ENCODE measurements around the gene SDHAF3. TPM values are rescaled to one million over a fixed set of nuclear protein-coding genes. Genes with fewer than 3 reads are reported as not detected.

The SDHAF3 gene
- total and polyA plus RNA-seq, 10 of the 15 experiments (the other 5 are each of a cell fraction or from before 2014, with no cell fraction given): 24.3 to 124 (median 63.5) TPM

- H3K79me2 ChIP-seq (ENCODE audit: control insufficient read depth, insufficient read depth, low read length): no peaks in the 10 kb centered on the region
- ChIA-PET POLR2A (interaction anchor here (0.6 kb wide), 1 partner anchor 74 kb away, joined by 3 read pairs; no protein-coding TSS in a partner anchor), RAD21 (ENCODE audit: unreplicated experiment) (interaction anchor here (0.7 to 1.8 kb wide), 11 partner anchors 9 to 909 kb away, joined by 3 to 8 read pairs (median 3); no protein-coding TSS in a partner anchor), CTCF (interaction anchor here (0.6 to 3.7 kb wide), 22 partner anchors 10 to 909 kb away, joined by 3 to 26 read pairs (median 4); partner anchors contain the start of gene SDHAF3), SMC1A (ENCODE audit: uncharacterized antibody, unreplicated experiment) (interaction anchor here (0.7 to 3.1 kb wide), 12 partner anchors 9 to 1185 kb away, joined by 3 to 19 read pairs (median 6); partner anchors contain the start of gene SDHAF3)
- H3K4me1 ChIP-seq (ENCODE audit: control insufficient read depth, insufficient read depth, low read length): no peaks in the 10 kb centered on the region
- WGBS (ENCODE audit: insufficient coverage, insufficient replicate concordance, low lambda C conversion rate, missing lambda C conversion rate): 13% methylated on average over 8 of the region's 8 CpGs
- H3K9ac ChIP-seq (ENCODE audit: control insufficient read depth, insufficient read depth, low read length): no peak overlapping the region
- peak; percentile 81 for FAIRE-seq
- H4K20me1 ChIP-seq (ENCODE audit: control insufficient read depth, insufficient read depth): no peaks in the 10 kb centered on the region
- intact Hi-C loops (cut with micrococcal nuclease; ENCODE audit: unreplicated experiment) (loop anchor here (1.0 to 5.0 kb wide), 4 partner anchors 75 to 740 kb away; no protein-coding TSS in a partner anchor), in situ Hi-C loops (cut with MboI) (loop anchor here (5.0 kb wide), 2 partner anchors 78 to 733 kb away; no protein-coding TSS in a partner anchor)
- BruUV-seq (replicated peaks): no TSS peak
- H3K27ac ChIP-seq (ENCODE audit: control insufficient read depth, insufficient read depth): no peak overlapping the region
- H3K4me3 ChIP-seq: no peak overlapping the region
- peak; percentile 99 for ATAC-seq
- no peak for DNase-seq (ENCODE audit: low read depth, low spot score)
- no peaks in the 10 kb centered on the region; a peak in 1 of 4 replicates for H3K27me3 ChIP-seq (replicated peaks in 1 of 2; ENCODE audit: control insufficient read depth in 2 of 2, insufficient read depth in 2 of 2, low read length in 1 of 2)
- H3K4me2 ChIP-seq (ENCODE audit: control insufficient read depth, insufficient read depth): no peak overlapping the region
- H3K9me3 ChIP-seq (replicated peaks; ENCODE audit: control insufficient read depth, insufficient read depth, low read length): no peaks in the 10 kb centered on the region
- H3K36me3 ChIP-seq (ENCODE audit: control insufficient read depth in 2 of 2, insufficient read depth in 2 of 2, low read length in 1 of 2): no peaks in the 10 kb centered on the region
- no peak overlapping the region; the same call in 1 of the 2 replicates for H2AFZ ChIP-seq (ENCODE audit: control insufficient read depth, low read depth, low read length)
- no peak for TF ChIP-seq ZNF622 (IDR thresholded peaks at IDR 0.05)
- TF ChIP-seq, protein P1, sequence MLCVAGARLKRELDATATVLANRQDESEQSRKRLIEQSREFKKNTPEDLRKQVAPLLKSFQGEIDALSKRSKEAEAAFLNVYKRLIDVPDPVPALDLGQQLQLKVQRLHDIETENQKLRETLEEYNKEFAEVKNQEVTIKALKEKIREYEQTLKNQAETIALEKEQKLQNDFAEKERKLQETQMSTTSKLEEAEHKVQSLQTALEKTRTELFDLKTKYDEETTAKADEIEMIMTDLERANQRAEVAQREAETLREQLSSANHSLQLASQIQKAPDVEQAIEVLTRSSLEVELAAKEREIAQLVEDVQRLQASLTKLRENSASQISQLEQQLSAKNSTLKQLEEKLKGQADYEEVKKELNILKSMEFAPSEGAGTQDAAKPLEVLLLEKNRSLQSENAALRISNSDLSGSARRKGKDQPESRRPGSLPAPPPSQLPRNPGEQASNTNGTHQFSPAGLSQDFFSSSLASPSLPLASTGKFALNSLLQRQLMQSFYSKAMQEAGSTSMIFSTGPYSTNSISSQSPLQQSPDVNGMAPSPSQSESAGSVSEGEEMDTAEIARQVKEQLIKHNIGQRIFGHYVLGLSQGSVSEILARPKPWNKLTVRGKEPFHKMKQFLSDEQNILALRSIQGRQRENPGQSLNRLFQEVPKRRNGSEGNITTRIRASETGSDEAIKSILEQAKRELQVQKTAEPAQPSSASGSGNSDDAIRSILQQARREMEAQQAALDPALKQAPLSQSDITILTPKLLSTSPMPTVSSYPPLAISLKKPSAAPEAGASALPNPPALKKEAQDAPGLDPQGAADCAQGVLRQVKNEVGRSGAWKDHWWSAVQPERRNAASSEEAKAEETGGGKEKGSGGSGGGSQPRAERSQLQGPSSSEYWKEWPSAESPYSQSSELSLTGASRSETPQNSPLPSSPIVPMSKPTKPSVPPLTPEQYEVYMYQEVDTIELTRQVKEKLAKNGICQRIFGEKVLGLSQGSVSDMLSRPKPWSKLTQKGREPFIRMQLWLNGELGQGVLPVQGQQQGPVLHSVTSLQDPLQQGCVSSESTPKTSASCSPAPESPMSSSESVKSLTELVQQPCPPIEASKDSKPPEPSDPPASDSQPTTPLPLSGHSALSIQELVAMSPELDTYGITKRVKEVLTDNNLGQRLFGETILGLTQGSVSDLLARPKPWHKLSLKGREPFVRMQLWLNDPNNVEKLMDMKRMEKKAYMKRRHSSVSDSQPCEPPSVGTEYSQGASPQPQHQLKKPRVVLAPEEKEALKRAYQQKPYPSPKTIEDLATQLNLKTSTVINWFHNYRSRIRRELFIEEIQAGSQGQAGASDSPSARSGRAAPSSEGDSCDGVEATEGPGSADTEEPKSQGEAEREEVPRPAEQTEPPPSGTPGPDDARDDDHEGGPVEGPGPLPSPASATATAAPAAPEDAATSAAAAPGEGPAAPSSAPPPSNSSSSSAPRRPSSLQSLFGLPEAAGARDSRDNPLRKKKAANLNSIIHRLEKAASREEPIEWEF (IDR thresholded peaks at IDR 0.05; ENCODE audit: insufficient replicate concordance, low read depth, low read length): no peak
- TF ChIP-seq, protein P2, sequence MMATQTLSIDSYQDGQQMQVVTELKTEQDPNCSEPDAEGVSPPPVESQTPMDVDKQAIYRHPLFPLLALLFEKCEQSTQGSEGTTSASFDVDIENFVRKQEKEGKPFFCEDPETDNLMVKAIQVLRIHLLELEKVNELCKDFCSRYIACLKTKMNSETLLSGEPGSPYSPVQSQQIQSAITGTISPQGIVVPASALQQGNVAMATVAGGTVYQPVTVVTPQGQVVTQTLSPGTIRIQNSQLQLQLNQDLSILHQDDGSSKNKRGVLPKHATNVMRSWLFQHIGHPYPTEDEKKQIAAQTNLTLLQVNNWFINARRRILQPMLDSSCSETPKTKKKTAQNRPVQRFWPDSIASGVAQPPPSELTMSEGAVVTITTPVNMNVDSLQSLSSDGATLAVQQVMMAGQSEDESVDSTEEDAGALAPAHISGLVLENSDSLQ (IDR thresholded peaks at IDR 0.05): 0 out of 2 replicates have a peak, but pooled peaks have one; percentile 27
- TF ChIP-seq CHD1 (IDR thresholded peaks at IDR 0.05; ENCODE audit: low read depth, low read length): no peak
- TF ChIP-seq, protein P3, sequence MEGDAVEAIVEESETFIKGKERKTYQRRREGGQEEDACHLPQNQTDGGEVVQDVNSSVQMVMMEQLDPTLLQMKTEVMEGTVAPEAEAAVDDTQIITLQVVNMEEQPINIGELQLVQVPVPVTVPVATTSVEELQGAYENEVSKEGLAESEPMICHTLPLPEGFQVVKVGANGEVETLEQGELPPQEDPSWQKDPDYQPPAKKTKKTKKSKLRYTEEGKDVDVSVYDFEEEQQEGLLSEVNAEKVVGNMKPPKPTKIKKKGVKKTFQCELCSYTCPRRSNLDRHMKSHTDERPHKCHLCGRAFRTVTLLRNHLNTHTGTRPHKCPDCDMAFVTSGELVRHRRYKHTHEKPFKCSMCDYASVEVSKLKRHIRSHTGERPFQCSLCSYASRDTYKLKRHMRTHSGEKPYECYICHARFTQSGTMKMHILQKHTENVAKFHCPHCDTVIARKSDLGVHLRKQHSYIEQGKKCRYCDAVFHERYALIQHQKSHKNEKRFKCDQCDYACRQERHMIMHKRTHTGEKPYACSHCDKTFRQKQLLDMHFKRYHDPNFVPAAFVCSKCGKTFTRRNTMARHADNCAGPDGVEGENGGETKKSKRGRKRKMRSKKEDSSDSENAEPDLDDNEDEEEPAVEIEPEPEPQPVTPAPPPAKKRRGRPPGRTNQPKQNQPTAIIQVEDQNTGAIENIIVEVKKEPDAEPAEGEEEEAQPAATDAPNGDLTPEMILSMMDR (IDR thresholded peaks at IDR 0.05 in 2 of 3, conservative IDR thresholded peaks at IDR 0.05 in 1 of 3; ENCODE audit: control insufficient read depth in 2 of 3, extremely low read depth in 1 of 3, insufficient read depth in 1 of 3, low read depth in 3 of 3, low read length in 3 of 3): peak; percentile 69 to 92 (median 71); a peak in 5 of 6 replicates
- TF ChIP-seq SIX5 (IDR thresholded peaks at IDR 0.05; ENCODE audit: low read depth, low read length, severe bottlenecking): no peak
- no peak for TF ChIP-seq NFXL1 (IDR thresholded peaks at IDR 0.05; ENCODE audit: borderline replicate concordance)
- no peak for TF ChIP-seq IKZF2 (IDR thresholded peaks at IDR 0.05)
- peak; percentile 54; the same call in 1 of the 2 replicates for TF ChIP-seq TCF3 (IDR thresholded peaks at IDR 0.05; ENCODE audit: borderline replicate concordance, insufficient read depth, low read depth, low read length)
- no peak for TF ChIP-seq NR2C1 (IDR thresholded peaks at IDR 0.05)
- TF ChIP-seq BACH1 (IDR thresholded peaks at IDR 0.05; ENCODE audit: borderline replicate concordance): no peak
- no peak for TF ChIP-seq BRCA1 (IDR thresholded peaks at IDR 0.05; ENCODE audit: low read depth, low read length)
- no peak for TF ChIP-seq ESRRA (IDR thresholded peaks at IDR 0.05; ENCODE audit: low read length)
These were observed 12.7 kb upstream of the SDHAF3 start for GRCh38 chr7:97104719-97105238.

Measured in GM12878 (cell line).